HEK293T (cell line): ENCODE data around the gene ABO.
"Not testable (repeated sequence)": the region's sequence is repeated elsewhere in the genome, so short reads cannot be mapped to it uniquely, and the experiment has no call there.

Source experiments
- CTCF ChIA-PET: fragments of 350-600 bp; formaldehyde crosslinking; extraction: SDS; loops from one replicate; lab custom pipeline; 2021; ENCODE audit warnings: antibody characterized with exemption, inconsistent platforms; lab: Yijun Ruan, JAX
- POLR2A ChIA-PET: fragments of 350-600 bp; formaldehyde crosslinking; extraction: SDS; loops from one replicate; lab custom pipeline; 2020; ENCODE audit warnings: antibody characterized with exemption, inconsistent platforms; lab: Yijun Ruan, JAX
- DNase-seq: peaks from one replicate; pipeline ENCODE4 v3.0.0; 2012; ENCODE audit warnings: mixed read lengths; ENCODE audit errors: extremely low spot score
- ARNT ChIP-seq: fragments of 450-650 bp; IDR thresholded peaks from 2 replicates; pipeline ENCODE4 v1.6.1; 2017; ENCODE audit warnings: mild to moderate bottlenecking
- BHLHE40 ChIP-seq: fragments of 450-650 bp; IDR thresholded peaks from 2 replicates; pipeline ENCODE4 v1.6.1; 2016; ENCODE audit warnings: mild to moderate bottlenecking, moderate library complexity, borderline replicate concordance
- CTBP1 ChIP-seq: fragments of 450-650 bp; IDR thresholded peaks from 2 replicates; pipeline ENCODE4 v1.6.1; 2016; ENCODE audit warnings: borderline replicate concordance
- ELF4 ChIP-seq: fragments of 450-650 bp; IDR thresholded peaks from 2 replicates; pipeline ENCODE4 v1.6.1; 2017; ENCODE audit warnings: antibody characterized with exemption
- FOXA1 ChIP-seq: fragments of 450-650 bp; IDR thresholded peaks from 2 replicates; pipeline ENCODE4 v1.6.1; 2016; ENCODE audit warnings: mild to moderate bottlenecking
- FOXK2 ChIP-seq: fragments of 450-650 bp; IDR thresholded peaks from 2 replicates; pipeline ENCODE4 v1.6.1; 2016; ENCODE audit warnings: mild to moderate bottlenecking
- FOXM1 ChIP-seq: fragments of 450-650 bp; IDR thresholded peaks from 2 replicates; pipeline ENCODE4 v1.6.1; 2017; ENCODE audit warnings: mild to moderate bottlenecking, borderline replicate concordance
- HDGF ChIP-seq: fragments of 450-650 bp; IDR thresholded peaks from 2 replicates; pipeline ENCODE4 v1.6.1; 2017; ENCODE audit warnings: antibody characterized with exemption, borderline replicate concordance
- L3MBTL2 ChIP-seq: fragments of 450-650 bp; conservative IDR thresholded peaks from 2 replicates; pipeline ENCODE4 v1.6.1; 2016; ENCODE audit warnings: mild to moderate bottlenecking
- LEF1 ChIP-seq: fragments of 450-650 bp; IDR thresholded peaks from 2 replicates; pipeline ENCODE4 v1.6.1; 2017; ENCODE audit warnings: mild to moderate bottlenecking, borderline replicate concordance
- NFRKB ChIP-seq: fragments of 450-650 bp; IDR thresholded peaks from 2 replicates; pipeline ENCODE4 v1.6.1; 2016; ENCODE audit warnings: mild to moderate bottlenecking, moderate library complexity
- SP1 ChIP-seq: fragments of 450-650 bp; IDR thresholded peaks from 2 replicates; pipeline ENCODE4 v1.6.1; 2017
- SUZ12 ChIP-seq: fragments of 450-650 bp; IDR thresholded peaks from 2 replicates; pipeline ENCODE4 v1.6.1; 2016; ENCODE audit warnings: mild to moderate bottlenecking
- TARDBP ChIP-seq: fragments of 450-650 bp; IDR thresholded peaks from 2 replicates; pipeline ENCODE4 v1.6.1; 2016
- ZNF384 ChIP-seq: fragments of 450-650 bp; IDR thresholded peaks from 2 replicates; pipeline ENCODE4 v1.6.1; 2016
- TF ChIP-seq, protein P1 (sequence below): fragments of 450-650 bp; IDR thresholded peaks from 2 replicates; pipeline ENCODE4 v1.6.1; 2016

ABO gene

DNA sequence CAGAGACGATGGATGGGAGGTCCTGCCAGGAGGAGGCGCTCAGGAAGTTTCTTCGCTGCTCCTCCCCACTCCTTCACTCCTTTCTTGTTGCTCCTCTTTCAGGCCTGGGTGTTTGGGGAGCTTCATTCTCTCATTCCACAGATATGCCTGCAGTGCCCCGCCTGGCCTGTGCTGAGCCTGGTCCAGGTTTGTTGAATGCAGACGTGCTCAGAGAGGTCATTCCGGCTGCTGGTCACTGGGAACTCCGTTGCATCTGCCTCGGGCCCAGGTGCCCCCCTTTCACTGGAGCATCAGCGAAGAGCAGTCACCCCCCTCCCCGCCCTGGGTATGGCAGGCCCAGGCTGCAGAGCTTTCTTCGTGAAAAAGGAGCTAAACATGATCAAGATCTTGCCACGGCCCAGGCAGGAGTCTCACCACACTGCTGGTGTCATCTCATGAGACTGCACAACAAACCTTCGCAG is 45.5 kb upstream of the ABO start:
- CTCF ChIA-PET: no interaction called here
- no peak for TF ChIP-seq ARNT
- no peak for TF ChIP-seq FOXK2
- no peak for TF ChIP-seq SP1
- TF ChIP-seq HDGF: no peak
- TF ChIP-seq ZNF384: no peak
- no peak for TF ChIP-seq CTBP1
- TF ChIP-seq FOXA1: no peak
- no peak for TF ChIP-seq SUZ12
- no peak for TF ChIP-seq BHLHE40
- TF ChIP-seq TARDBP: no peak
- TF ChIP-seq L3MBTL2: no peak
- TF ChIP-seq NFRKB: no peak
- POLR2A ChIA-PET: no interaction called here
- no peak for DNase-seq

DNA sequence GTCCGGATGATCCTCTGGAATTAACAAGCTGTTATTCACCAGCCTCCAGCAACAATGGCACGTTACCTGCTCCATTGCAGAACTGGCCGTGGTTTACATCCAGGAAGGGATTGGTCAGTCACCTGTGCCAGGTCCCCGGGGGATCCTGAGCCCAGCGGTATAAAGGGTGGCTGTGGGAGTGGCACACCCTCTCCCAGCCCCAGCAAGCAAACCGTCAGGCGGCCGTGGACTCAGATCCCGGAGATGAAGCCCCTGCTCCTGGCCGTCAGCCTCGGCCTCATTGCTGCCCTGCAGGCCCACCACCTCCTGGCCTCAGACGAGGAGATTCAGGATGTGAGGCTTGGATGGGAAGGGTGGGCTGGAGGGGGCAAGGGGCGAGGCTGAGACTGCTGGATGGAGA is 42.5 kb upstream of the ABO start:
- CTCF ChIA-PET, POLR2A ChIA-PET, DNase-seq: not testable (repeated sequence)

DNA sequence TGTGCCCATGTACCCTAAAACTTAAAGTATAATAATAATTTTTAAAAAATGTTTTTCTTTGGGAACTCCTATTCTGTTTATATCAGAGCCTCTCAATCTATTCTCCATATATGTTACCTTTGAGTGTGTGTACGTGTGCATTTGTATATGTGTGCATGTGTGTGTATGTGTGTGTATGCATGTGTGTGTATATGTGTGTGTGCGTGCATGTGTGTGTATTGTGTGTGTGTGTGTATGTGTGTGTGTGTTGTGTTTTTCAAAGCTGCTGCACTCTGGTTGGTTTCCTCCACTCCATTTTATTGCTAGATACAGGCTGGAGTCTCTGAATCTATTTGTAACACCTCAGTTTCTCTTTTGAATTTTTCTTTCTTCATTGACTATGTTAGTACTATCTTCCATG is 41.0 kb upstream of the ABO start:
- no peak for TF ChIP-seq ARNT
- no peak for TF ChIP-seq FOXA1
- TF ChIP-seq CTBP1: no peak
- no peak for TF ChIP-seq SP1
- TF ChIP-seq SUZ12: no peak
- TF ChIP-seq ELF4: no peak
- TF ChIP-seq LEF1: no peak
- TF ChIP-seq, protein P1, sequence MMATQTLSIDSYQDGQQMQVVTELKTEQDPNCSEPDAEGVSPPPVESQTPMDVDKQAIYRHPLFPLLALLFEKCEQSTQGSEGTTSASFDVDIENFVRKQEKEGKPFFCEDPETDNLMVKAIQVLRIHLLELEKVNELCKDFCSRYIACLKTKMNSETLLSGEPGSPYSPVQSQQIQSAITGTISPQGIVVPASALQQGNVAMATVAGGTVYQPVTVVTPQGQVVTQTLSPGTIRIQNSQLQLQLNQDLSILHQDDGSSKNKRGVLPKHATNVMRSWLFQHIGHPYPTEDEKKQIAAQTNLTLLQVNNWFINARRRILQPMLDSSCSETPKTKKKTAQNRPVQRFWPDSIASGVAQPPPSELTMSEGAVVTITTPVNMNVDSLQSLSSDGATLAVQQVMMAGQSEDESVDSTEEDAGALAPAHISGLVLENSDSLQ: no peak
- no peak for TF ChIP-seq TARDBP
- no peak for TF ChIP-seq BHLHE40
- no peak for TF ChIP-seq HDGF
- TF ChIP-seq NFRKB: no peak
- no peak for TF ChIP-seq FOXK2
- TF ChIP-seq ZNF384: no peak
- no peak for TF ChIP-seq FOXM1
- TF ChIP-seq L3MBTL2: no peak
- ChIA-PET POLR2A (no interaction called here), CTCF (no interaction called here)
- DNase-seq: no peak

DNA sequence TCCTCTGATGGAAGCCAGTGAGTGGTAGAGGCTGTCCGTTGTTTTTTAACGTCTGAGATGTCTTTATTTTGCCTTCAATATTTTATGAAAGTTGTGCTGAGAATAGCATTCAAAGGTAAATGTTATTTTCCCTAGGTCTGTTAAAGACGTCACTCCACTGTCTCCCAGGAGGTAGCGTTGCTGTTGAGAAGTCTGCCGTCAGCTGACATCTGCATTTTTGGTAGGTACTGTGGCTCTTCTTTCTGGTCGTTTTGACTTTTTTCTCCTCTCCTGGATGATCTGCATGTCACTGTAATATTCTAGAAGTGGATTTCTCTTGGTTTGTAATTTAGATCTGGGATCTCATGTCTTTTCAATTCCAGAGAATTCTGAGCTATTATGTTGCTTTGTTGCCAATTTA is 34.6 kb upstream of the ABO start:
- no peak for DNase-seq
- ChIA-PET CTCF (no interaction called here), POLR2A (no interaction called here)
- TF ChIP-seq ARNT: no peak

DNA sequence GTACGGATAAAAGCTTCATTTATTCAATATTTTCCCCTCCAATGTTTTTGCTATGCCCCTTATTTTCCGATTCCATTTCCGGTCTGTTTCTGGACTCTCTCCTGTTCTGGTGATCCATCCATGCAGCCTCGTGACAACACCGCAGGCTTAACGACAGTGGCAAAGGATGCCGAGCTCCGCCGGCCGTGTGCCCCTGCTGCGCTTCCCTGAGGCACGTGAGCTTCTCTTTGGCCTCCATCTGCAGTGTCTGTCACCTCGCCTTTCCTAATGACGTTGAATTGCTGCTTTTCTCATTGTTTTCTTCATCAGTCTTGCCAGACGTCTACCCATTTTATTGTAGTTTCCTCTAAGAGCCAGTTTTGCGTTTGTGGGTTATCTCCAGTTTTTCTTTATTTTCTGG is 32.3 kb upstream of the ABO start:
- no peak for DNase-seq
- ChIA-PET POLR2A (no interaction called here), CTCF (no interaction called here)
- TF ChIP-seq FOXM1 (no peak), SUZ12 (no peak), LEF1 (no peak), SP1 (no peak), ZNF384 (no peak), L3MBTL2 (no peak), CTBP1 (no peak), ARNT (no peak), HDGF (no peak), TARDBP (no peak), NFRKB (no peak), BHLHE40 (no peak), FOXK2 (no peak), FOXA1 (no peak), ELF4 (no peak)
- TF ChIP-seq, protein P1: no peak

DNA sequence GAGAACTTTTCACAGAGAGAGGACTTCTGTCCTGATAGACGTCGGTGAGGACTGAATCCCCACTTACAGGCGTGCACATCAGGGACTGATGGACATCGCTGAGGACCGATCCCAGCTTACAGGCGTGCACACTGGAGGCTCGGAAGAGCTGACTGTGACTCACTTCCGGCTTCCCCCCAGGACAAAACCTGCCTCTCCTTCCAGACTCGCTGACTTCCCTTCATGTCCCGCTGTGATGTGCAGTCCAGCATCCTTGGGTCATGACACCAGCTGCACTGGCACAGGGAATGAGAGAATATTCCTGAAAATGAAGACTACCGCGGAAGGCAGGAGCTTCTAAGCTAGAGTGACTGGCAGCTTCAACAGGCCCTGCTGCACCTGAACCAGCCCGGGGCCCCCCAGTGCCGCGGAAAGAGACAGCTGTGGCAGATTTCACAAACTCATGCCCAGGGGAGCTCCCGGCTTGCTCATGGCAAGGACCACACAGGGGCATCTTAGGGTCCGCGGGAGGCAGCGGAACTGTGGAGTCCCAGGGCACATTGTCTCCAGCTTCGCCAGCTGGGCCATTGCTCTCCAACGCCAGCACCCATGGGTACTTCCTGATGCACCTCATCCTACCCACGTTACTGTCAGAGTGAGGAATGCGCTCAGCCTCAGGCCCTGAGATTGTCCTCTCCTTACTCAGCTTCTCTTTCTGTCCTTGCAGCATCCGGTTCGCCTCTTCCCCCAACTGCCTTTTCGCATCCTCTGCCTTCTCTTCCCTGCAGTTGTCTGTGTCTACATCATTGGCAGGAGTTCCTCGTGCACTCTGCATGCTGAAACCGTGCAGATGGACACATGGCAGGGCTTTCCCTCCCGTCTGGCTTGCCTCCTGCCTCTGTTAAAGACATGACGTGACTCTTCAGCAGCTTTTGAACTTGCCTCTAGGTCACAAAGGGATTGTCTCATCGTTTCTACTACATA is 31.5 kb upstream of the ABO start:
- DNase-seq: no peak
- TF ChIP-seq NFRKB: no peak
- TF ChIP-seq LEF1: no peak
- TF ChIP-seq ZNF384: no peak
- no peak for TF ChIP-seq SUZ12
- no peak for TF ChIP-seq FOXA1
- TF ChIP-seq L3MBTL2: no peak
- TF ChIP-seq FOXK2: no peak
- TF ChIP-seq TARDBP: no peak
- TF ChIP-seq ELF4: no peak
- no peak for TF ChIP-seq BHLHE40
- no peak for TF ChIP-seq ARNT
- no peak for TF ChIP-seq FOXM1
- TF ChIP-seq, protein P1: no peak
- TF ChIP-seq SP1: no peak
- POLR2A ChIA-PET: no interaction called here
- CTCF ChIA-PET: no interaction called here

DNA sequence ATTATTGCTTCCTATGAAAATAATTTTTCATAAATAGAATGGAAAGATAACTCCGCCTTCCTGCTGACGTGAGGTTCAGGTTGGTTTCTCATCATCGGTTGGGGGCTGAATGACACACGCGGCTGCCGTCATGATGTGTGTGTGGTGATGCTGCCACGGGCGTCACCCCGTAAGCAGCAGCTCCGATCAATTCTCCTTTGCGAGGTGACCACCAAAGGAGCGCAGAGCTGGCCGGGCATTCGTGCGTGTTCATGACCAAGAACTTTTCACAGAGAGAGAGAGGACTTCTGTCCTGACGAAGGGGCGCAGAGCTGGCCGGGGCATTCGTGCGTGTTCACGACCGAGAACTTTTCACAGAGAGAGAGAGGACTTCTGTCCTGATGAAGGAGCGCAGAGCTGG is 30.7 kb upstream of the ABO start:
- TF ChIP-seq FOXA1: no peak
- TF ChIP-seq SP1: no peak
- TF ChIP-seq TARDBP: no peak
- no peak for DNase-seq
- ChIA-PET POLR2A (no interaction called here), CTCF (no interaction called here)
